Colonic mucosa (tissue), 4 donors: ENCODE results near the gene NCAPD3. TPM values are rescaled to one million over a fixed set of nuclear protein-coding genes. Genes with fewer than 3 reads are reported as not detected.

Experiments
- DNase-seq: peaks from one replicate; pipeline ENCODE4 v3.0.0-alpha.2; 2020
- H3K27ac ChIP-seq: fragments of 200-600 bp; one replicate; pipeline ENCODE4 v1.8.0; 2021
- H3K27me3 ChIP-seq: fragments of 200-600 bp; one replicate; pipeline ENCODE4 v1.8.0; 2021
- H3K36me3 ChIP-seq: fragments of 200-600 bp; one replicate; pipeline ENCODE4 v1.8.0; 2021
- H3K4me1 ChIP-seq: fragments of 200-600 bp; one replicate; pipeline ENCODE4 v1.8.0; 2021; ENCODE audit warnings: mild to moderate bottlenecking
- H3K4me3 ChIP-seq: fragments of 200-600 bp; one replicate; pipeline ENCODE4 v1.8.0; 2021
- H3K9ac ChIP-seq, 2 donors: one replicate each; pipeline ENCODE4 v1.7.0; 2013; ENCODE audit warnings: control low read depth in 2 of 2, low read depth in 2 of 2, low read length in 2 of 2
- H3K9me3 ChIP-seq: fragments of 200-600 bp; one replicate; pipeline ENCODE4 v1.8.0; 2021
- CTCF ChIP-seq: fragments of 200-600 bp; IDR thresholded peaks from one replicate; pipeline ENCODE4 v1.8.0; 2022; ENCODE audit warnings: antibody characterized with exemption, mild to moderate bottlenecking
- intact Hi-C: fragments of 100-400 bp; cut with DNase I; formaldehyde crosslinking; loops from one replicate; pipeline ENCODE4 v1.14.1; 2022
- total RNA-seq, 2 donors: library from RNA; stranded (reverse); fragmentation: NEBNext Ultra II Directional in 1 of 2; extraction: Animal tissue kit (Norgen Biotek cat#: 25700) in 1 of 2; gene quantifications; one replicate each; pipeline ENCODE4 v1.2.1, GENCODE V29; 2021
- donor health status: healthy.
- donor health status: DM: no; HTN: no; CAD: no.
- donor health status: DM: no; HTN: no; CAD: no.

NCAPD3 gene
- total RNA-seq, 2 donors from 2014 or later = 12.9 to 45.0 TPM

GRCh38 chr11:134267966-134268365, 44.2 kb upstream of the NCAPD3 start:
- intact Hi-C loops = no loop called here
- Histone ChIP-seq H3K27me3 (peaks cover 11% of the 10 kb centered on the region), H3K9ac (no peak overlapping the region), H3K27ac (no peak overlapping the region), H3K4me1 (no peaks in the 10 kb centered on the region), H3K4me3 (no peak overlapping the region), H3K9me3 (no peaks in the 10 kb centered on the region), H3K36me3 (no peaks in the 10 kb centered on the region)
- no peak for DNase-seq
- TF ChIP-seq CTCF = no peak

- H3K9ac ChIP-seq = no peak overlapping the region
- no peak for TF ChIP-seq CTCF
- intact Hi-C loops = no loop called here
- H3K4me3 ChIP-seq = no peak overlapping the region
- H3K9me3 ChIP-seq = no peaks in the 10 kb centered on the region
- no peak overlapping the region for H3K27ac ChIP-seq
- no peaks in the 10 kb centered on the region for H3K4me1 ChIP-seq
- DNase-seq = no peak
- no peaks in the 10 kb centered on the region for H3K36me3 ChIP-seq
- H3K27me3 ChIP-seq = peaks cover 6% of the 10 kb centered on the region
Measured at GRCh38 chr11:134267461-134267860, 43.7 kb upstream of the NCAPD3 start.

- intact Hi-C loops = no loop called here
- H3K27me3 ChIP-seq = peaks cover 2% of the 10 kb centered on the region
- H3K9me3 ChIP-seq = no peaks in the 10 kb centered on the region
- DNase-seq = peak; percentile 32
- H3K4me3 ChIP-seq = no peak overlapping the region
- no peak overlapping the region for H3K9ac ChIP-seq
- H3K27ac ChIP-seq = no peak overlapping the region
- TF ChIP-seq CTCF = no peak
- no peaks in the 10 kb centered on the region for H3K36me3 ChIP-seq
- no peaks in the 10 kb centered on the region for H3K4me1 ChIP-seq
Measured at GRCh38 chr11:134266841-134267251, 43.1 kb upstream of the NCAPD3 start.

GRCh38 chr11:134266440-134266839, 42.7 kb upstream of the NCAPD3 start:
- intact Hi-C loops = no loop called here
- DNase-seq = no peak
- no peak for TF ChIP-seq CTCF

GRCh38 chr11:134264966-134265764, 41.4 kb upstream of the NCAPD3 start:
- no peak overlapping the region for H3K9ac ChIP-seq
- peaks cover 6% of the 10 kb centered on the region for H3K36me3 ChIP-seq
- DNase-seq = no peak
- H3K4me3 ChIP-seq = no peak overlapping the region
- intact Hi-C loops = no loop called here
- no peak overlapping the region for H3K27ac ChIP-seq
- no peak for TF ChIP-seq CTCF
- no peaks in the 10 kb centered on the region for H3K4me1 ChIP-seq
- H3K9me3 ChIP-seq = no peaks in the 10 kb centered on the region
- no peaks in the 10 kb centered on the region for H3K27me3 ChIP-seq

More at GRCh38 chr11:134266440-134266839, 42.7 kb upstream of the NCAPD3 start:
- Histone ChIP-seq H3K27ac (no peak overlapping the region), H3K4me1 (no peaks in the 10 kb centered on the region), H3K27me3 (no peaks in the 10 kb centered on the region), H3K36me3 (no peaks in the 10 kb centered on the region), H3K4me3 (no peak overlapping the region), H3K9ac (no peak overlapping the region), H3K9me3 (no peaks in the 10 kb centered on the region)
